HL-60 (cell line): Measurements from ENCODE around the gene UGT2A2.

Source experiments
- POLR2AphosphoS5 ChIP-seq: IDR thresholded peaks from 2 replicates; pipeline ENCODE4 v1.6.1; 2012; ENCODE audit warnings: low read depth
- REST ChIP-seq: IDR thresholded peaks from 2 replicates; pipeline ENCODE4 v1.6.1; 2012; ENCODE audit warnings: low read depth; ENCODE audit not compliant: insufficient replicate concordance
- TF ChIP-seq, protein P1 (sequence below): IDR thresholded peaks from one replicate; pipeline ENCODE4 v1.5.1; 2011; ENCODE audit warnings: low read length, control low read depth, inconsistent platforms; ENCODE audit not compliant: insufficient read depth

- TF ChIP-seq POLR2AphosphoS5 (no peak), REST (no peak)
- TF ChIP-seq, protein P1, sequence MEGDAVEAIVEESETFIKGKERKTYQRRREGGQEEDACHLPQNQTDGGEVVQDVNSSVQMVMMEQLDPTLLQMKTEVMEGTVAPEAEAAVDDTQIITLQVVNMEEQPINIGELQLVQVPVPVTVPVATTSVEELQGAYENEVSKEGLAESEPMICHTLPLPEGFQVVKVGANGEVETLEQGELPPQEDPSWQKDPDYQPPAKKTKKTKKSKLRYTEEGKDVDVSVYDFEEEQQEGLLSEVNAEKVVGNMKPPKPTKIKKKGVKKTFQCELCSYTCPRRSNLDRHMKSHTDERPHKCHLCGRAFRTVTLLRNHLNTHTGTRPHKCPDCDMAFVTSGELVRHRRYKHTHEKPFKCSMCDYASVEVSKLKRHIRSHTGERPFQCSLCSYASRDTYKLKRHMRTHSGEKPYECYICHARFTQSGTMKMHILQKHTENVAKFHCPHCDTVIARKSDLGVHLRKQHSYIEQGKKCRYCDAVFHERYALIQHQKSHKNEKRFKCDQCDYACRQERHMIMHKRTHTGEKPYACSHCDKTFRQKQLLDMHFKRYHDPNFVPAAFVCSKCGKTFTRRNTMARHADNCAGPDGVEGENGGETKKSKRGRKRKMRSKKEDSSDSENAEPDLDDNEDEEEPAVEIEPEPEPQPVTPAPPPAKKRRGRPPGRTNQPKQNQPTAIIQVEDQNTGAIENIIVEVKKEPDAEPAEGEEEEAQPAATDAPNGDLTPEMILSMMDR, result no peak
Observed at GRCh38 chr4:69650872-69651271, 11.4 kb upstream of the UGT2A2 start.
